ENCODE data around the gene FUOM.

The FUOM gene

DNA sequence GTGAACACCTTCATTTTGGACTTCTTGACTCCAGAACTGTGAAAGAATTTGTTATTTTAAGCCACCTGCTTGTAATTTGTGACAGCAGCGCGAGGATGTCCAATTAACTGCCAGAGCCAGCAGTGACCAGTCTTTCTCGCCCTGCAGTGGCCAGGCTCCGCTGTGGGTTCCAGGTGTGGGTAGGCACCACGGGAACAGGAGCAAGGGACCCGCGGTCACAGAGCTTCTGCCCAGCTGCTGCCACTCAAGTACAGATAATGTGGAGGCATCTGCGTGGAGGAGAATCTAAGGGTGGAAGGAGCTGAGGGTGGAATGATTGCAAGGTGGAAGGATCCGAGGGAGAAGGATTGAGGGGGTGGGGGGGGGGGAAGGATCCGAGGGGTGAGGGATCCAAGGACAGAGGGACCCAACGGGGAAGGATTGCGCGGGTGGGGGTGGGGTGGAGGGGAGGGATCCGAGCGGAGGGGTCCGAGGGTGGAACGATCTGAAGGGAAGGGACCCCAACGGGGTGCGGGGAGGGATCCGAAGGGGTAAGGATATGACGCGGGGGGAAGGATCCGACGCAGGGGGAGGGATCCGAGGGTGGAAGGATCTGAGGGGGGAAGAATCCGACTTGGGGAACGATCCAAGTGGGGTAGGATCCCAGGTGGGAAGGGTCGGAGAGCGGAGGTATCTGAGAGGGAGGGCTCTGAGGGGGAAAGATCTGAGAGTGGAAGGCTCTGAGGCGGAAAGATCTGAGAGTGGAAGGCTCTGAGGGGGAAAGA, 24.7 kb downstream of the FUOM start:
- Histone ChIP-seq H3K4me2 (ENCODE audit: low read length) (no peak overlapping the region), H3K36me3 (ENCODE audit: insufficient read depth, low read length) (no peaks in the 10 kb centered on the region), H3K9ac (ENCODE audit: low read depth, low read length) (no peak overlapping the region), H3K27me3 (ENCODE audit: control insufficient read depth, insufficient read depth, low read length) (peaks cover 63% of the 10 kb centered on the region), H3K4me3 (ENCODE audit: low read length) (no peak overlapping the region), H3K4me1 (ENCODE audit: control insufficient read depth, insufficient read depth, low read length) (peaks cover 18% of the 10 kb centered on the region), H3K9me3 (replicated peaks; ENCODE audit: low read length) (no peaks in the 10 kb centered on the region)

DNA sequence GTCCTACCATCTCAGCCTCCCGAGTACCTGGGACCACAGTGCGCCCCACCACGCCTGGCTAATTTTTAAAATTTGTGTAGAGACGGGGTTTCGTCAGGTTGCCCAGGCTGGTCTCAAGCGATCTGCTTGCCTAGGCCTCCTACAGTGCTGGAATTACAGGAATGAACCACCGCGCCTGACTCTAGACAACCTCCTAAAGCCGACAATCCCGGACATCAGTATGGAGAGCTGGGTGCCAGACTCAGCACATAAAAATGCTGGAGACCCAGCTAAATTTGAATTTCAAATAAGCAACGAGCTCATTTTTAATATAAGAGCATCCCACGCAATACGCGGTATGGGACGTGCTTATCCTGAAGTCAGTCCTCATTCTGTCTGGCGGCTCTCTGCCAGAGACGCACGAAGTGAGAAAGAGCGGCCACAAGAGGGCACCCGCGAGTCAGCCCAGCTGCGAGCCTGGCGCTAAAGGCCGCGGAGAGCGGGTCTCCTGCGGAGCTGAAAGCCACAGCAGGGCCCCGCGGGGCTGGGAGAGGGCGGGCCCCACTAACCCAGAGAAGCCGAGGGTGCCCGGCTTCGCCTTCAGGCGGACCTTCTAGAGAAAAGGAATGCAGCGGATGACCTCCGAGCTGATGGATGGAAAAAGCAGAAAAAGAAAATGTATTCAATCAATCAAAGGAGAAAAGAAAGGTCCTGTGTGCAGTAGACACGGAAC, 28.2 kb downstream of the FUOM start:
- Histone ChIP-seq H3K4me3 (ENCODE audit: low read length) (peak overlapping the region; percentile 67), H3K9ac (ENCODE audit: low read depth, low read length) (peak overlapping the region; percentile 63), H3K9me3 (replicated peaks; ENCODE audit: low read length) (no peaks in the 10 kb centered on the region), H3K4me2 (ENCODE audit: low read length) (peak overlapping the region; percentile 95), H3K4me1 (ENCODE audit: control insufficient read depth, insufficient read depth, low read length) (peaks cover 8% of the 10 kb centered on the region), H3K27me3 (ENCODE audit: control insufficient read depth, insufficient read depth, low read length) (peaks cover 70% of the 10 kb centered on the region), H3K36me3 (ENCODE audit: insufficient read depth, low read length) (no peaks in the 10 kb centered on the region)

DNA sequence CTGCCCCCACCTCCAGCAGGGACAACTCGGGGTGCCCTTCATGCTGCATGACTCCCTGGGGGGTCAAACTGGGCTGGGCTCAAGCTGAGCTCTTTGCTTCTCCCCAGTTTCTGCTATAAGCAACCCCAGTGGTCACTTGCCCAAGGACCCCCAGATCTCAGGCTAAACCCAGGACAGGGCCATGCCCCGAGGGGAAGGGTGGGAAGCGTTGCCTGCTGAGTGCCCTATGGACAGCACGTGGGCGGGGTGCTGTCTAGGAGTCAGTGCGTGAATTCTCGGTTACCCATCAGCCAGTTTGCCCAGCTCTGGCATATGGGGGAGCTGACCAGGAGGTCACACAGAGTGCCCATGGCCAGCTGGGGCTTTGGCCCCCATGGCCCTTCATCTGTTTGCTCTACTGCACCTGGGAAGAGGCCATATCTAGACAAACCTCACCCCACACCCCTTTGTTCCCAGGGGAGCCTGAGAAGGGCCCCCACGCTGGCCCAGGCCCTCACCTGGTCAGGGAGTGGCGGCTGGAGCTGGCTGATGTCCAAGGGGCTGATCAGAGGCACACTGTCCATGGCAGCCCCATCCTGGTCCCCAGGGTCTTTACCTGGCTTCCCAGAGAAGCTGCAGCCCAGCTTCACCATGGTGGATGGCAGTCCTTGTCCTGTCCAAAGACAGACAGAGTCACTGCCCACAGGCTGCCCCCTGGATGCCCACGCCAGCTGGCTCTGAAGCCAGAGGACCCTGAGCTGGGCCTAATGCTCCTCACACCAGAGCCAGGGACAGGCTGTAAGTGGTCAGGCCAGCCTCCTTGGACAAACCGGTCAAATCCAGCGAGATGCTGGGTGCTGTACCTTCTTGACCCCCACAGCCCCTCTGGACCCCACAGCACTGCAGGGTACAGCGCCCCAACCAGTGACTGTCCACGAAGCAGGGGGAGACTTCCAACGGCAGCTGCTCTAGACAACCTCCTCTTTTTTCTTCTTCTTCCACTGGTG, 29.2 kb downstream of the FUOM start:
- no peaks in the 10 kb centered on the region for H3K36me3 ChIP-seq (ENCODE audit: insufficient read depth, low read length)
- peaks cover 8% of the 10 kb centered on the region for H3K4me1 ChIP-seq (ENCODE audit: control insufficient read depth, insufficient read depth, low read length)
- no peaks in the 10 kb centered on the region for H3K9me3 ChIP-seq (replicated peaks; ENCODE audit: low read length)
- H3K27me3 ChIP-seq (ENCODE audit: control insufficient read depth, insufficient read depth, low read length), result peaks cover 67% of the 10 kb centered on the region
- no peak overlapping the region for H3K4me2 ChIP-seq (ENCODE audit: low read length)
- H3K9ac ChIP-seq (ENCODE audit: low read depth, low read length), result no peak overlapping the region
- H3K4me3 ChIP-seq (ENCODE audit: low read length), result no peak overlapping the region

- Histone ChIP-seq H3K9me3 (replicated peaks; ENCODE audit: low read length) (no peaks in the 10 kb centered on the region), H3K9ac (ENCODE audit: low read depth, low read length) (no peak overlapping the region), H3K27me3 (ENCODE audit: control insufficient read depth, insufficient read depth, low read length) (peaks cover 64% of the 10 kb centered on the region), H3K36me3 (ENCODE audit: insufficient read depth, low read length) (no peaks in the 10 kb centered on the region), H3K4me1 (ENCODE audit: control insufficient read depth, insufficient read depth, low read length) (peaks cover 8% of the 10 kb centered on the region), H3K4me2 (ENCODE audit: low read length) (no peak overlapping the region), H3K4me3 (ENCODE audit: low read length) (no peak overlapping the region)
Observed at GRCh38 chr10:133327651-133328357, 30.0 kb downstream of the FUOM start.

GRCh38 chr10:133326745-133327650, 30.8 kb downstream of the FUOM start:
- Histone ChIP-seq H3K4me2 (ENCODE audit: low read length) (no peak overlapping the region), H3K27me3 (ENCODE audit: control insufficient read depth, insufficient read depth, low read length) (peaks cover 56% of the 10 kb centered on the region), H3K9me3 (replicated peaks; ENCODE audit: low read length) (no peaks in the 10 kb centered on the region), H3K36me3 (ENCODE audit: insufficient read depth, low read length) (no peaks in the 10 kb centered on the region), H3K9ac (ENCODE audit: low read depth, low read length) (no peak overlapping the region), H3K4me3 (ENCODE audit: low read length) (no peak overlapping the region), H3K4me1 (ENCODE audit: control insufficient read depth, insufficient read depth, low read length) (peaks cover 8% of the 10 kb centered on the region)

DNA sequence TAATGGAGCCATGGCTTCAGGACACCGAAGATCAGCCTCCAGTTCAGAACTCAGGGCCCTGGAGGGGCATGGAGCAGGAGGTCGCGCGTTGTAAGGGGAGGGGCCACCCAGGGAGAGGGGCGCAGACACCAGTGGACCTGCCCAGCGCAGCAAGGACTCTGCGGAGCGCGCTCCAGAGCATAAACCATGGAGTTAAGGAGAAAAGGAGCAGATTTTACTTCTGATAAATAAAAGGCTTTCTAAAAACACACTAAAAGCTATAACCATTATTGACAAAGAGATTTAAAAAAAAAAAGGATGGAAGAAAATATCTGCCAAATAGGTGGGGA, 31.6 kb downstream of the FUOM start:
- Histone ChIP-seq H3K9ac (ENCODE audit: low read depth, low read length) (no peak overlapping the region), H3K4me2 (ENCODE audit: low read length) (peak overlapping the region; percentile 76), H3K27me3 (ENCODE audit: control insufficient read depth, insufficient read depth, low read length) (peaks cover 48% of the 10 kb centered on the region), H3K4me3 (ENCODE audit: low read length) (no peak overlapping the region), H3K4me1 (ENCODE audit: control insufficient read depth, insufficient read depth, low read length) (peaks cover 8% of the 10 kb centered on the region), H3K9me3 (replicated peaks; ENCODE audit: low read length) (no peaks in the 10 kb centered on the region), H3K36me3 (ENCODE audit: insufficient read depth, low read length) (no peaks in the 10 kb centered on the region)

- Histone ChIP-seq H3K4me2 (ENCODE audit: low read length) (peak overlapping the region; percentile 76), H3K4me3 (ENCODE audit: low read length) (peak overlapping the region; percentile 39), H3K4me1 (ENCODE audit: control insufficient read depth, insufficient read depth, low read length) (peaks cover 8% of the 10 kb centered on the region), H3K9me3 (replicated peaks; ENCODE audit: low read length) (no peaks in the 10 kb centered on the region), H3K36me3 (ENCODE audit: insufficient read depth, low read length) (no peaks in the 10 kb centered on the region), H3K9ac (ENCODE audit: low read depth, low read length) (no peak overlapping the region), H3K27me3 (ENCODE audit: control insufficient read depth, insufficient read depth, low read length) (peaks cover 43% of the 10 kb centered on the region)
Observed at GRCh38 chr10:133325440-133326222, 32.2 kb downstream of the FUOM start.

DNA sequence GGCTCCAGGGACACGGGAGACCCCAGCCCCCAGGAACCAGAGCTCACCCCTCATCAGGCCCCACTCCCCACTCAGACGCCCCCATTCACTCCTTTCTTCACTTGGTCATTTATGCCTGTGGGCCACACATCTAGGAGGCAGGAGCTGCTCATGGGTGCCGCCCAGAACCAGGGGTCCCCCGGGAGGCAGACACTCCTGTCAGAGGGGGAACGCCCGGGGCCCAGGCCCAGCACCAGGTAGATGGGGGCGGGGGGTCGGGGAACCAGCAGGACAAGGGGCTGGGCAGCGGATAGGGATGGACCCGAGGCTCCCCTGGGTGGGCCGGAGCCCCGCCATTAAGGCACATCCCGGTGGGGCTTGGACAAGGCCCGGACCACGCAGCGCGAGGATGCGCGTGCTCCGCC, 33.0 kb downstream of the FUOM start:
- no peaks in the 10 kb centered on the region for H3K36me3 ChIP-seq (ENCODE audit: insufficient read depth, low read length)
- H3K4me3 ChIP-seq (ENCODE audit: low read length), result no peak overlapping the region
- H3K27me3 ChIP-seq (ENCODE audit: control insufficient read depth, insufficient read depth, low read length), result peaks cover 43% of the 10 kb centered on the region
- peaks cover 5% of the 10 kb centered on the region for H3K4me1 ChIP-seq (ENCODE audit: control insufficient read depth, insufficient read depth, low read length)
- H3K9ac ChIP-seq (ENCODE audit: low read depth, low read length), result no peak overlapping the region
- peak overlapping the region; percentile 76 for H3K4me2 ChIP-seq (ENCODE audit: low read length)
- H3K9me3 ChIP-seq (replicated peaks; ENCODE audit: low read length), result no peaks in the 10 kb centered on the region

GRCh38 chr10:133324198-133324792, 33.5 kb downstream of the FUOM start:
- Histone ChIP-seq H3K9ac (ENCODE audit: low read depth, low read length) (no peak overlapping the region), H3K9me3 (replicated peaks; ENCODE audit: low read length) (no peaks in the 10 kb centered on the region), H3K4me3 (ENCODE audit: low read length) (no peak overlapping the region), H3K4me1 (ENCODE audit: control insufficient read depth, insufficient read depth, low read length) (peaks cover under 1% of the 10 kb centered on the region), H3K36me3 (ENCODE audit: insufficient read depth, low read length) (no peaks in the 10 kb centered on the region), H3K4me2 (ENCODE audit: low read length) (peak overlapping the region; percentile 58), H3K27me3 (ENCODE audit: control insufficient read depth, insufficient read depth, low read length) (peaks cover 45% of the 10 kb centered on the region)

Measured in skeletal muscle satellite cell (primary cell).